SK-N-MC (cell line): Measurements from ENCODE around the gene C6orf141.

Experiments
- EZH2 ChIP-seq: fragments of 200-600 bp; sonication (generic); IDR thresholded peaks from one replicate; pipeline ENCODE4 v1.6.1; 2017; ENCODE audit warnings: antibody characterized with exemption
- FOXP2 ChIP-seq: optimal IDR thresholded peaks from 2 replicates; pipeline ENCODE3; 2011; ENCODE audit warnings: mild to moderate bottlenecking, moderate library complexity; ENCODE audit not compliant: insufficient read depth; ENCODE audit errors: extremely low read length, control extremely low read depth
- POLR2AphosphoS5 ChIP-seq: IDR thresholded peaks from 2 replicates; pipeline ENCODE4 v1.6.1; 2012; ENCODE audit warnings: mild to moderate bottlenecking, low read depth, low read length, borderline replicate concordance

DNA sequence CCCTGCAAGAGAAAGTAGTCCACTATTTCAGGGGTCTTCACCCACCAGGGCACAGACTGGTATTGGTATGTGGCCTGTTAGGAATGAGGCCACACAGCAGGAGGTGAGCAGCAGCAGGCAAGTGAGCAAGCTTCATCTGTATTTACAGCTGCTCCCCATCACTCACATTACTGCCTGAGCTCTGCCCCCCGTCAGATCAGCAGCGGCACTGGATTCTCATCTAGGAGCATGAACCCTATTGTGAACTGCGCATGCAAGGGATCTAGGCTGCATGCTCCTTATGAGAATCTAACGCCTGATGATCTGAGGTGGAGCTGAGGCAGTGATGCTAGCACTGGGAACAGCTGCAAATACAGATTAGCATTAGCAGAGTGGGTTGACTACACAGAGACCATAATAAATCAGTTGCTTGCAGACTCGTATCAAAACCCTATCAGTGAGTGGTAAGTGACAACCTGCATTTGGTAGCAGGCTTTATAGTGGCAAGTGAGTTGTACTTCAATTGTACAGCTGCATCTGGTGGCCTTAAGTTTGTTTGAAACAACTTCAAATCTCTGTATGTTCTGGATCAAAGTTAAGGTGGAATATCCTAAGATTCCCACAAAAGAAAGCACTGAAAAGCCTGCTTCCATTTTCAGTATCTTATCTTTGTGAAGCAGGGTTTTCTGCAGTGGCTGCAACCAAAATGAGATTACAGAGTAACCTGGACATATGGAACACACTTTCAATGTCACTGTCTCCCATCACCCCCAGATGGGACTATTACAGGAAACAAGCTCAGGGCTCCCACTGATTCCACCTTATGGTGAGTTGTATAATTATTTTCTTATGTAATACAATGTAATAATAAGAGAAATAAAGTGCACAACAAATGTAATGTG lies 12.8 kb downstream of the C6orf141 start:
- TF ChIP-seq EZH2 (no peak), POLR2AphosphoS5 (no peak), FOXP2 (no peak)
